HEK293 (cell line): ENCODE data around the gene APCDD1L.

Source experiments
- CTCF ChIA-PET: fragments of 350-600 bp; formaldehyde crosslinking; extraction: SDS; loops from one replicate; lab custom pipeline; 2021; ENCODE audit warnings: antibody characterized with exemption; lab: Yijun Ruan, JAX
- POLR2A ChIA-PET: fragments of 300-600 bp; formaldehyde crosslinking; extraction: SDS; loops from one replicate; lab custom pipeline; 2020; ENCODE audit warnings: antibody characterized with exemption, inconsistent platforms; lab: Yijun Ruan, JAX
- H3K27ac ChIP-seq: fragments of 200-500 bp; sonication (Bioruptor generic); 2 replicates; pipeline ENCODE4 v1.5.1; 2014; ENCODE audit warnings: low read depth, low read length, control low read depth, inconsistent platforms; ENCODE audit errors: extremely low read depth
- H3K36me3 ChIP-seq, 2 experiments: fragments of 200-500 bp in 1 of 2; sonication (Bioruptor generic) in 1 of 2; 1 replicate in 1 of 2; 2 replicates in 1 of 2; pipeline ENCODE4 v1.5.1; 2014 to 2017; ENCODE audit warnings: inconsistent platforms in 2 of 2, low read length in 2 of 2; ENCODE audit not compliant: control insufficient read depth in 2 of 2, insufficient read depth in 1 of 2
- H3K4me1 ChIP-seq: fragments of 200-500 bp; sonication (Bioruptor generic); 2 replicates; pipeline ENCODE4 v1.5.1; 2014; ENCODE audit warnings: mild to moderate bottlenecking, low read length, inconsistent platforms; ENCODE audit not compliant: control insufficient read depth, insufficient read depth
- H3K4me3 ChIP-seq: 2 replicates; pipeline ENCODE4 v1.5.1; 2011; ENCODE audit warnings: low read depth, mild to moderate bottlenecking, control low read depth, low read length, moderate library complexity
- H3K9me3 ChIP-seq: fragments of 200-500 bp; sonication (Bioruptor generic); 2 replicates; pipeline ENCODE4 v1.5.1; 2014; ENCODE audit warnings: low read depth, low read length, inconsistent platforms; ENCODE audit not compliant: control insufficient read depth, insufficient read depth
- KLF7 ChIP-seq: fragments of 450-650 bp; formaldehyde crosslinking; IDR thresholded peaks from 2 replicates; pipeline ENCODE4 v1.5.1; 2016; ENCODE audit warnings: missing biosample characterization, missing genetic modification characterization, borderline replicate concordance
- RBAK ChIP-seq: fragments of 450-650 bp; formaldehyde crosslinking; IDR thresholded peaks from 2 replicates; pipeline ENCODE4 v1.5.1; 2016; ENCODE audit warnings: missing biosample characterization, missing genetic modification characterization
- ZBTB1 ChIP-seq: fragments of 450-650 bp; formaldehyde crosslinking; IDR thresholded peaks from 2 replicates; pipeline ENCODE4 v1.5.1; 2016; ENCODE audit warnings: missing biosample characterization, missing genetic modification characterization
- ZFHX2 ChIP-seq: fragments of 450-650 bp; formaldehyde crosslinking; conservative IDR thresholded peaks from 2 replicates; pipeline ENCODE4 v1.5.1; 2016; ENCODE audit warnings: missing biosample characterization, missing genetic modification characterization
- ZNF112 ChIP-seq: fragments of 450-650 bp; formaldehyde crosslinking; IDR thresholded peaks from 2 replicates; pipeline ENCODE4 v1.5.0; 2017; ENCODE audit warnings: missing biosample characterization, missing genetic modification characterization
- ZNF155 ChIP-seq: fragments of 450-650 bp; formaldehyde crosslinking; IDR thresholded peaks from 2 replicates; pipeline ENCODE4 v1.5.1; 2016; ENCODE audit warnings: missing biosample characterization, missing genetic modification characterization
- ZNF174 ChIP-seq: fragments of 450-650 bp; formaldehyde crosslinking; IDR thresholded peaks from 2 replicates; pipeline ENCODE4 v1.5.0; 2017; ENCODE audit warnings: missing biosample characterization, mild to moderate bottlenecking, missing genetic modification characterization
- ZNF2 ChIP-seq: fragments of 450-650 bp; formaldehyde crosslinking; IDR thresholded peaks from 2 replicates; pipeline ENCODE4 v1.5.1; 2016; ENCODE audit warnings: missing biosample characterization, missing genetic modification characterization
- ZNF266 ChIP-seq: fragments of 450-650 bp; formaldehyde crosslinking; IDR thresholded peaks from 2 replicates; pipeline ENCODE4 v1.5.1; 2016; ENCODE audit warnings: missing biosample characterization, missing genetic modification characterization, low read depth
- ZNF324 ChIP-seq: fragments of 450-650 bp; formaldehyde crosslinking; IDR thresholded peaks from 2 replicates; pipeline ENCODE4 v1.5.1; 2016; ENCODE audit warnings: missing biosample characterization, missing genetic modification characterization
- ZNF335 ChIP-seq: fragments of 450-650 bp; formaldehyde crosslinking; conservative IDR thresholded peaks from 2 replicates; pipeline ENCODE4 v1.5.1; 2016; ENCODE audit warnings: missing biosample characterization, missing genetic modification characterization
- ZNF341 ChIP-seq: fragments of 450-650 bp; formaldehyde crosslinking; IDR thresholded peaks from 2 replicates; pipeline ENCODE4; 2016; ENCODE audit warnings: low read depth, missing biosample characterization, missing genetic modification characterization
- ZNF350 ChIP-seq: fragments of 450-650 bp; formaldehyde crosslinking; IDR thresholded peaks from 2 replicates; pipeline ENCODE4 v1.5.0; 2017; ENCODE audit warnings: missing biosample characterization, mild to moderate bottlenecking, missing genetic modification characterization
- ZNF501 ChIP-seq: fragments of 450-650 bp; formaldehyde crosslinking; IDR thresholded peaks from 2 replicates; pipeline ENCODE4 v1.5.1; 2016; ENCODE audit warnings: missing biosample characterization, missing genetic modification characterization
- ZNF561 ChIP-seq: fragments of 450-650 bp; IDR thresholded peaks from 2 replicates; pipeline ENCODE4 v1.5.1; 2018; ENCODE audit warnings: missing biosample characterization, missing genetic modification characterization, borderline replicate concordance
- ZNF624 ChIP-seq: fragments of 450-650 bp; formaldehyde crosslinking; IDR thresholded peaks from 2 replicates; pipeline ENCODE4 v1.5.1; 2017; ENCODE audit warnings: missing biosample characterization, missing genetic modification characterization
- ZNF747 ChIP-seq: fragments of 450-650 bp; formaldehyde crosslinking; IDR thresholded peaks from 2 replicates; pipeline ENCODE4 v1.5.1; 2016; ENCODE audit warnings: missing biosample characterization, missing genetic modification characterization
- TF ChIP-seq, protein P1 (sequence below): fragments of 450-650 bp; formaldehyde crosslinking; IDR thresholded peaks from 2 replicates; pipeline ENCODE4 v1.5.1; 2016; ENCODE audit warnings: missing biosample characterization, missing genetic modification characterization, borderline replicate concordance
- TF ChIP-seq, protein P2 (sequence below): fragments of 450-650 bp; formaldehyde crosslinking; IDR thresholded peaks from 2 replicates; pipeline ENCODE4 v1.5.1; 2017; ENCODE audit warnings: missing biosample characterization, missing genetic modification characterization
- TF ChIP-seq, protein P3 (sequence below): fragments of 450-650 bp; formaldehyde crosslinking; IDR thresholded peaks from 2 replicates; pipeline ENCODE4 v1.5.1; 2017; ENCODE audit warnings: missing biosample characterization, mild to moderate bottlenecking, missing genetic modification characterization, moderate library complexity

The APCDD1L gene

DNA sequence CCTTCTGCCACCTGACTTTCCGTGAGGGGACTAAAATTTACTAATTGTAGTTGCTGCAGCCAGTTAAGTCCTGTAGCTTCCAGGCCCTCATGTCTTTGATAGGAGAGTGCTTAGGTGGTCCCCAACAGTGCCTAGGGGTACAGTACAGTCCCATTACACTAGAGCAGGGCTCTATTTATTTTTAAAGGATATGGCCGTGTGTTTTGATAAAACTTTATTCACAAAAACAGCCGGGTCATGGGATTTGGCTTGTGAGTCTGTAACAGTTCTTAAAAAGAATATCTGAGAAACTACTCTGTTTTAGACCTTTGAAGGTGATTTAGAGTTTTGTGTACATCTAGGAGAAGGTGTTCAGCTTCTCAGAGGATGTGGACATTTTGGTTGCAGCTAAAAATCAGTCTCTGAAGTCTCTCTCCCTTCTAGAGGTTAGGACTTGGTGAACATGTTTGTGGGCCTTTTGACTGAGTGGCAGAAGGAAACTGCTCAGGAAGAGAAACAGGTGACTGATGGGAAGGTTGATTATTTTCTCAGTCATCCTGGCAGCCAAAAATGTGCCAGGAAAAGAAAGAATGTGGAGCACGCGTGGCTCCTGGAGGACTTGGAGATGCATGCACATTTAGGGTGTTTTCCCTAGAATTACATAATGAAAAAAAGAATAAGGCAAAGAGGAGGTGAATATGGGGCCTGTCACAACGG is 68.8 kb downstream of the APCDD1L start:
- Histone ChIP-seq H3K4me3 (no peak overlapping the region), H3K36me3 (peaks cover 0 to 84% of the 10 kb centered on the region in 2 experiments; a peak in 2 of 3 replicates), H3K9me3 (no peaks in the 10 kb centered on the region), H3K4me1 (no peaks in the 10 kb centered on the region), H3K27ac (no peak overlapping the region)
- CTCF ChIA-PET, result interaction anchor here (0.7 to 2.9 kb wide), 4 partner anchors 14 to 210 kb away, joined by 3 to 29 read pairs (median 4); no protein-coding TSS in a partner anchor
- POLR2A ChIA-PET, result no interaction called here
- no peak for TF ChIP-seq ZNF561
- no peak for TF ChIP-seq ZNF266 (tag by site-specific recombination)
- TF ChIP-seq KLF7 (tag by site-specific recombination), result no peak
- TF ChIP-seq ZNF324, result no peak
- TF ChIP-seq, protein P1, sequence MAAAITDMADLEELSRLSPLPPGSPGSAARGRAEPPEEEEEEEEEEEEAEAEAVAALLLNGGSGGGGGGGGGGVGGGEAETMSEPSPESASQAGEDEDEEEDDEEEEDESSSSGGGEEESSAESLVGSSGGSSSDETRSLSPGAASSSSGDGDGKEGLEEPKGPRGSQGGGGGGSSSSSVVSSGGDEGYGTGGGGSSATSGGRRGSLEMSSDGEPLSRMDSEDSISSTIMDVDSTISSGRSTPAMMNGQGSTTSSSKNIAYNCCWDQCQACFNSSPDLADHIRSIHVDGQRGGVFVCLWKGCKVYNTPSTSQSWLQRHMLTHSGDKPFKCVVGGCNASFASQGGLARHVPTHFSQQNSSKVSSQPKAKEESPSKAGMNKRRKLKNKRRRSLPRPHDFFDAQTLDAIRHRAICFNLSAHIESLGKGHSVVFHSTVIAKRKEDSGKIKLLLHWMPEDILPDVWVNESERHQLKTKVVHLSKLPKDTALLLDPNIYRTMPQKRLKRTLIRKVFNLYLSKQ (tag by site-specific recombination), result no peak
- no peak for TF ChIP-seq ZNF341 (tag by site-specific recombination)
- TF ChIP-seq ZNF350 (tag by site-specific recombination), result no peak
- TF ChIP-seq ZNF155, result no peak
- no peak for TF ChIP-seq ZFHX2
- TF ChIP-seq ZNF174 (tag by site-specific recombination), result no peak
- TF ChIP-seq ZNF624 (tag by site-specific recombination), result no peak
- no peak for TF ChIP-seq ZBTB1
- TF ChIP-seq ZNF501 (tag by site-specific recombination), result no peak
- no peak for TF ChIP-seq ZNF335 (tag by site-specific recombination)
- TF ChIP-seq ZNF747 (tag by site-specific recombination), result no peak
- no peak for TF ChIP-seq ZNF112 (tag by site-specific recombination)

DNA sequence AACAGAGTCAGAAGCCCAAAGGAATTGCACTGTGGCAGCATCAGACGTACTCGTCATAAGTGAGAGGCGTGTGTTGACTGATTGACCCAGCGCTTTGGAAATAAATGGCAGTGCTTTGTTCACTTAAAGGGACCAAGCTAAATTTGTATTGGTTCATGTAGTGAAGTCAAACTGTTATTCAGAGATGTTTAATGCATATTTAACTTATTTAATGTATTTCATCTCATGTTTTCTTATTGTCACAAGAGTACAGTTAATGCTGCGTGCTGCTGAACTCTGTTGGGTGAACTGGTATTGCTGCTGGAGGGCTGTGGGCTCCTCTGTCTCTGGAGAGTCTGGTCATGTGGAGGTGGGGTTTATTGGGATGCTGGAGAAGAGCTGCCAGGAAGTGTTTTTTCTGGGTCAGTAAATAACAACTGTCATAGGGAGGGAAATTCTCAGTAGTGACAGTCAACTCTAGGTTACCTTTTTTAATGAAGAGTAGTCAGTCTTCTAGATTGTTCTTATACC is 70.4 kb downstream of the APCDD1L start:
- H3K27ac ChIP-seq, result no peak overlapping the region
- no peaks in the 10 kb centered on the region for H3K4me1 ChIP-seq
- H3K36me3 ChIP-seq, result peaks cover 0 to 82% of the 10 kb centered on the region in 2 experiments; a peak in 2 of 3 replicates
- ChIA-PET POLR2A (no interaction called here), CTCF (interaction anchor here (1.0 kb wide), 1 partner anchor 9 kb away, joined by 4 read pairs; no protein-coding TSS in a partner anchor)
- no peaks in the 10 kb centered on the region for H3K9me3 ChIP-seq
- H3K4me3 ChIP-seq, result no peak overlapping the region
- TF ChIP-seq, protein P2, sequence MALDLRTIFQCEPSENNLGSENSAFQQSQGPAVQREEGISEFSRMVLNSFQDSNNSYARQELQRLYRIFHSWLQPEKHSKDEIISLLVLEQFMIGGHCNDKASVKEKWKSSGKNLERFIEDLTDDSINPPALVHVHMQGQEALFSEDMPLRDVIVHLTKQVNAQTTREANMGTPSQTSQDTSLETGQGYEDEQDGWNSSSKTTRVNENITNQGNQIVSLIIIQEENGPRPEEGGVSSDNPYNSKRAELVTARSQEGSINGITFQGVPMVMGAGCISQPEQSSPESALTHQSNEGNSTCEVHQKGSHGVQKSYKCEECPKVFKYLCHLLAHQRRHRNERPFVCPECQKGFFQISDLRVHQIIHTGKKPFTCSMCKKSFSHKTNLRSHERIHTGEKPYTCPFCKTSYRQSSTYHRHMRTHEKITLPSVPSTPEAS (tag by site-specific recombination), result no peak
- TF ChIP-seq ZNF2 (tag by site-specific recombination) (no peak), RBAK (tag by site-specific recombination) (no peak), ZNF266 (tag by site-specific recombination) (no peak)
- TF ChIP-seq, protein P3, sequence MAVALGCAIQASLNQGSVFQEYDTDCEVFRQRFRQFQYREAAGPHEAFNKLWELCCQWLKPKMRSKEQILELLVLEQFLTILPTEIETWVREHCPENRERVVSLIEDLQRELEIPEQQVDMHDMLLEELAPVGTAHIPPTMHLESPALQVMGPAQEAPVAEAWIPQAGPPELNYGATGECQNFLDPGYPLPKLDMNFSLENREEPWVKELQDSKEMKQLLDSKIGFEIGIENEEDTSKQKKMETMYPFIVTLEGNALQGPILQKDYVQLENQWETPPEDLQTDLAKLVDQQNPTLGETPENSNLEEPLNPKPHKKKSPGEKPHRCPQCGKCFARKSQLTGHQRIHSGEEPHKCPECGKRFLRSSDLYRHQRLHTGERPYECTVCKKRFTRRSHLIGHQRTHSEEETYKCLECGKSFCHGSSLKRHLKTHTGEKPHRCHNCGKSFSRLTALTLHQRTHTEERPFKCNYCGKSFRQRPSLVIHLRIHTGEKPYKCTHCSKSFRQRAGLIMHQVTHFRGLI (tag by site-specific recombination), result no peak
